DMS79 treated with DMSO at 0.1 percent for 48 hours (cell line): ENCODE results near the gene MOBP.

Experiments used
- DNase-seq: peaks from one replicate; lab custom pipeline; 2025; lab: John Stamatoyannopoulos, UW

MOBP gene

DNA sequence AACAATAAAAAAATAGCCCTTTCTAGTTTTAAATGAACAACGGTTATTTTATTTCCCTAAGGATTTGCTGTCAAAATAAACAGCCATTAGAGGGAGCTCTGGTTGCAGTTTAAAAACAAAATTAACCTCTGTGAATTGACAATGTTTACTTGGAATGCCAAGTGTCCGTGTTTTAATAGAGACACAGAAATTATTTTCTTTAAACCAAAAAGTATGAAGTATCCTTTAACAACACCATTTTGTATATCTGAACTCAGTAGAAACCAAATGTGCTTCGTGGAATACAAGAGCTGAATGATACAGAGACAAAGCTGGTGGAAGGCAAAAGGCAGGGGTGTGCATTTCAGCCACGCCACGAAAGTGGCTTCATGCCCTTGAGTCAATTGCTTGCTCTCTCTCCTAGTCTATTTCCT is 74.4 kb downstream of the MOBP start:
- DNase-seq: peak; percentile 20

GRCh38 chr3:39542588-39542988 is 75.1 kb downstream of the MOBP start:
- no peak for DNase-seq

- DNase-seq: no peak
Measured at GRCh38 chr3:39548282-39548681, 80.8 kb downstream of the MOBP start.

GRCh38 chr3:39550354-39551051 is 83.0 kb downstream of the MOBP start:
- DNase-seq: no peak
